HG03196 (cell line): ENCODE data around the gene MMRN2.
"Not testable (repeated sequence)": the region's sequence is repeated elsewhere in the genome, so short reads cannot be mapped to it uniquely, and the experiment has no call there.

Experiments used
- ATAC-seq: cut with Tn5 transposase; IDR thresholded peaks from one replicate; pipeline ENCODE4 v1.9.1; 2021; ENCODE audit not compliant: unreplicated experiment

The MMRN2 gene

DNA sequence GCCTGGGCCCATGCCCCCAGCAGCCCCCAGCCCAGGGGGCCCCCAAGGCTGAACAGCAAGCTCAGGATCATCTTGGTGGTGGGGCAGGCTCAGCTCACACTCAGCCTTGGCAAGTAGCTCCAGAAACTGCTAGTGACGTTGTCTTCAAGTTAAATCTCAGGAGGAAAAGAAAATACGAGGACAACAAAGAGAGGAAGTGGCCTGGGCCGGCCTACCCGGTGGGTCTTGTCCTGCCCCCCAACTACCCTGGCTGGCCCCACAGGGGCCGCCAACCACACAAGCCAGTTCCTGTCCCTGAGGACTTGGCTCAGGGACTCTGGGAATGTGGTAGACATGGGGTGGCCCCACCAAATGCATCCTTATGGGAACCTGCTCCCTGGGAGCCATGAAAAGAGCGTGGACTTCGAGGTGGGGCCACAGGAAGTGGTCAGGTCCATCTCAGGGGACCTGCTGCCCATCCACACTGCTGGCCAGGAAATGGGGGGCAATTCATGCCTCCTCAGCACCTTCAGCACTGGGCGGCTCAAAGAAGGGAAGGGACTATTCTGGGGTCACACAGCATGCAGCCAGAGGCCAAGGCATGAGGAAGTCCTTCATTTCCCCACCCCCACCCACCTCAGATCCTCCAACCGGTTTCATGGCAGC lies at the start of gene MMRN2:
MMRN2 (minus strand) TSS at position 145 of the 645 bp plus-strand sequence; CDS start at position 71, 74 bp downstream.
- ATAC-seq: no peak

- not testable (repeated sequence) for ATAC-seq
Observed at GRCh38 chr10:87007124-87007523, 49.7 kb upstream of the MMRN2 start.

- no peak for ATAC-seq
Observed at GRCh38 chr10:87000491-87000890, 43.1 kb upstream of the MMRN2 start.

- not testable (repeated sequence) for ATAC-seq
Observed at GRCh38 chr10:86999802-87000403, 42.5 kb upstream of the MMRN2 start.

GRCh38 chr10:86992929-86993328 lies 35.5 kb upstream of the MMRN2 start:
- no peak for ATAC-seq

- ATAC-seq: no peak
Observed at GRCh38 chr10:86992456-86992855, 35.0 kb upstream of the MMRN2 start.

DNA sequence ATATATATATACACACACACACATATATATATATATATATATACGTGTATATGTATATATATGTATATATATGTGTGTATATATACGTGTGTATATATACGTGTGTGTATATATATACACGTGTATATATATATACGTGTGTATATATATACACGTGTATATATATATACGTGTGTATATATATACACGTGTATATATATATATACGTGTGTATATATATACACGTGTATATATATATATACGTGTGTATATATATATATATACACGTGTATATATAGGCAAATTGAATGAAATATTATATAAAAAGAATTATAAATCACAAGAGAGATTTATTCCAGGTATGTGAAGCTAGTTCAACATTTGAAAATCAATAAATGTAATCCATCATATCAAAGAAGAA lies 33.9 kb upstream of the MMRN2 start:
- ATAC-seq: not testable (repeated sequence)

GRCh38 chr10:86988520-86988919 lies 31.1 kb upstream of the MMRN2 start:
- no peak for ATAC-seq

GRCh38 chr10:86984498-86984897 lies 27.1 kb upstream of the MMRN2 start:
- ATAC-seq: not testable (repeated sequence)

GRCh38 chr10:86981716-86982115 lies 24.3 kb upstream of the MMRN2 start:
- ATAC-seq: no peak

GRCh38 chr10:86981020-86981419 lies 23.6 kb upstream of the MMRN2 start:
- not testable (repeated sequence) for ATAC-seq

DNA sequence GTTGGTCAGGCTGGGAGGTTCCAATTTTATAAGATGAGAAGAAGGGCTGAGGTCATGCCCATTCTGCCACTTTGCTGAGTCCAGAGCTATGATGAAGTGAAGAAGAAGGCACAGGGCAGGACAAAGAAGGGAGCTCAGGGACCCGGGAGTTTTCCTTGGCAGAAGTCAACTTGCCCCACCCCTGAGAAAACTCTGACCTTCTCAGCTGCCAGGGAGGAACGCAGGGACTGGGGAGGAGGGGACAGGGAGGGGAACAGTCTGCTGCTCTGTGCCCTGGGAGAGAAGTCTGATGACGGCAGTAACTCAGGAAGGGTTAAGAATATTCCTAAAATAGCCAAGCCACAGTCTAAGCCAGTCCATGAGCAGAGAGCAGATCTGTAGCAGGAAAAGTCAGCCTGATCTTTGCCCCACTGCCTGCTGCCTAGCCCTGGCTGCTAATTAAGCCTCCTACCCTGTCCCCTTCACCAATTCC lies 22.6 kb upstream of the MMRN2 start:
- no peak for ATAC-seq

GRCh38 chr10:86979296-86979818 lies 21.9 kb upstream of the MMRN2 start:
- no peak for ATAC-seq

- ATAC-seq: not testable (repeated sequence)
Observed at GRCh38 chr10:86978457-86978856, 21.0 kb upstream of the MMRN2 start.

DNA sequence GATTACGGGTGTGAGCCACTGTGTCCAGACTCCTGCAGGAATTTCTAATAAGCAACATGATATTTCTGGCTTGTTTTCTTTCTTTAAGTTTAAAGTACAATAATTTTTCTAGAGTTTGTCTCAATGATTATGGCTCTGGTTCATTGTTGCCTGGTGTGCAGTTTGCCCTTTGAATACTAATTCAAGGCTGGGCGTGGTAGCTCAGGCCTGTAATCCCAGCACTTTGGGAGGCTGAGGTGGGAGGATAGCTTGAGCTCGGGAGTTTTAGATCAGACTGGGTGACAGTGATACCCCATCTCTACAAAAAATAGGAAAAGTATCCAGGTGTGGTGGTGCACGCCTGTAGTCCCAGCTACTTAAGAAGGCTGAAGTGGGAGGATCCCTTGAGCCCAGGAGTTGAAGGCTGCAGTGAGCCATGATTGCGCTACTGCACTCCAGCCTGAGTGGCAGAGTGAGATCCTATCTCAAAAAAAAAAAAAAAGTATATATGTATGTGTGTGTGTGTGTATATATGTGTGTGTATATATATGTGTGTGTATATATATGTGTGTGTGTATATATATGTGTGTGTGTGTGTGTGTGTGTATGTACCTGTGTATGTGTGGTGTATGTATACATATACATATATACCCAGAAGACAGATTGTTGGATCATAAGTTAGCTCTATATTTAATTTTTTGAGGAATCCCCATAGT lies 19.1 kb upstream of the MMRN2 start:
- no peak for ATAC-seq

GRCh38 chr10:86974484-86974883 lies 17.1 kb upstream of the MMRN2 start:
- no peak for ATAC-seq

- no peak for ATAC-seq
Observed at GRCh38 chr10:86972613-86973380, 15.4 kb upstream of the MMRN2 start.

GRCh38 chr10:86971232-86971991 lies 14.0 kb upstream of the MMRN2 start:
- ATAC-seq: peak; percentile 78

- ATAC-seq: no peak
Observed at GRCh38 chr10:86970982-86971231, 13.5 kb upstream of the MMRN2 start.

- no peak for ATAC-seq
Observed at GRCh38 chr10:86970162-86970981, 13.0 kb upstream of the MMRN2 start.
